PC-3 (cell line): Measurements from ENCODE around the gene AHNAK.

Source experiments
- EZH2 ChIP-seq: fragments of 300-600 bp; sonication (generic); IDR thresholded peaks from one replicate; pipeline ENCODE4 v1.6.1; 2017; ENCODE audit warnings: antibody characterized with exemption, mild to moderate bottlenecking, low read length; ENCODE audit not compliant: unreplicated experiment
- EZH2phosphoT487 ChIP-seq: fragments of 300-600 bp; sonication (generic); IDR thresholded peaks from 2 replicates; pipeline ENCODE4 v1.6.1; 2018; ENCODE audit warnings: mild to moderate bottlenecking, antibody characterized with exemption, low read length, borderline replicate concordance
- TF ChIP-seq, protein P1 (sequence below): fragments of 300-600 bp; sonication (generic); conservative IDR thresholded peaks from 2 replicates; pipeline ENCODE4 v1.5.1; 2017; ENCODE audit warnings: antibody characterized with exemption, low read depth, mild to moderate bottlenecking, low read length

DNA sequence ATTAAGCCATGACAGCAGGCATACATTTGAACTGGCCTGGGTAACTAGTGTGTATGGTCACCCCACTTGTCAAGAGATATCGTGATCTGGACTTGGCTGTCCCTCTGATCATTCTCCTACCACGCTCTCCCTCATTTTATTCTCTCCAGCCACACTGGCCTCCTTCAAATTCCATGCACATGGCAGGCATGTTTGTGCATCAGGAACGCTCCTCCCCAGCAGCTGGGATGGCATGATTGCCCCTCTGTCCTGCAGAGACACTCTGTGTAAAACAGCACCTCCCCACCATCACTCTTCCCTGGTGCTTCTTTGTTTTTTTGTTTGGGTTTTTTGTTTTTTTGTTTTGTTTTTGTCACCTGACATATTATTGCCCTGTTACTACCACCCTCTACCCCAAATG, 159.2 kb downstream of the AHNAK start:
- TF ChIP-seq, protein P1, sequence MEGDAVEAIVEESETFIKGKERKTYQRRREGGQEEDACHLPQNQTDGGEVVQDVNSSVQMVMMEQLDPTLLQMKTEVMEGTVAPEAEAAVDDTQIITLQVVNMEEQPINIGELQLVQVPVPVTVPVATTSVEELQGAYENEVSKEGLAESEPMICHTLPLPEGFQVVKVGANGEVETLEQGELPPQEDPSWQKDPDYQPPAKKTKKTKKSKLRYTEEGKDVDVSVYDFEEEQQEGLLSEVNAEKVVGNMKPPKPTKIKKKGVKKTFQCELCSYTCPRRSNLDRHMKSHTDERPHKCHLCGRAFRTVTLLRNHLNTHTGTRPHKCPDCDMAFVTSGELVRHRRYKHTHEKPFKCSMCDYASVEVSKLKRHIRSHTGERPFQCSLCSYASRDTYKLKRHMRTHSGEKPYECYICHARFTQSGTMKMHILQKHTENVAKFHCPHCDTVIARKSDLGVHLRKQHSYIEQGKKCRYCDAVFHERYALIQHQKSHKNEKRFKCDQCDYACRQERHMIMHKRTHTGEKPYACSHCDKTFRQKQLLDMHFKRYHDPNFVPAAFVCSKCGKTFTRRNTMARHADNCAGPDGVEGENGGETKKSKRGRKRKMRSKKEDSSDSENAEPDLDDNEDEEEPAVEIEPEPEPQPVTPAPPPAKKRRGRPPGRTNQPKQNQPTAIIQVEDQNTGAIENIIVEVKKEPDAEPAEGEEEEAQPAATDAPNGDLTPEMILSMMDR = no peak
- TF ChIP-seq EZH2 = no peak
- no peak for TF ChIP-seq EZH2phosphoT487
